Fibroblast of skin of abdomen (primary cell): ENCODE results near the gene INO80. TPM values are rescaled to one million over a fixed set of nuclear protein-coding genes. Genes with fewer than 3 reads are reported as not detected.
"Not testable (repeated sequence)": the region's sequence is repeated elsewhere in the genome, so short reads cannot be mapped to it uniquely, and the experiment has no call there.

Source experiments
- DNase-seq: peaks from one replicate; pipeline ENCODE4 v3.0.0-alpha.2; 2013
- polyA plus RNA-seq, 2 experiments: library from polyadenylated mRNA; unstranded; fragments of 120-200 nt; gene quantifications; one replicate each; pipeline ENCODE4 v1.2.1, GENCODE V29; 2013; ENCODE audit not compliant: insufficient read length in 2 of 2

Gene INO80, protein sequence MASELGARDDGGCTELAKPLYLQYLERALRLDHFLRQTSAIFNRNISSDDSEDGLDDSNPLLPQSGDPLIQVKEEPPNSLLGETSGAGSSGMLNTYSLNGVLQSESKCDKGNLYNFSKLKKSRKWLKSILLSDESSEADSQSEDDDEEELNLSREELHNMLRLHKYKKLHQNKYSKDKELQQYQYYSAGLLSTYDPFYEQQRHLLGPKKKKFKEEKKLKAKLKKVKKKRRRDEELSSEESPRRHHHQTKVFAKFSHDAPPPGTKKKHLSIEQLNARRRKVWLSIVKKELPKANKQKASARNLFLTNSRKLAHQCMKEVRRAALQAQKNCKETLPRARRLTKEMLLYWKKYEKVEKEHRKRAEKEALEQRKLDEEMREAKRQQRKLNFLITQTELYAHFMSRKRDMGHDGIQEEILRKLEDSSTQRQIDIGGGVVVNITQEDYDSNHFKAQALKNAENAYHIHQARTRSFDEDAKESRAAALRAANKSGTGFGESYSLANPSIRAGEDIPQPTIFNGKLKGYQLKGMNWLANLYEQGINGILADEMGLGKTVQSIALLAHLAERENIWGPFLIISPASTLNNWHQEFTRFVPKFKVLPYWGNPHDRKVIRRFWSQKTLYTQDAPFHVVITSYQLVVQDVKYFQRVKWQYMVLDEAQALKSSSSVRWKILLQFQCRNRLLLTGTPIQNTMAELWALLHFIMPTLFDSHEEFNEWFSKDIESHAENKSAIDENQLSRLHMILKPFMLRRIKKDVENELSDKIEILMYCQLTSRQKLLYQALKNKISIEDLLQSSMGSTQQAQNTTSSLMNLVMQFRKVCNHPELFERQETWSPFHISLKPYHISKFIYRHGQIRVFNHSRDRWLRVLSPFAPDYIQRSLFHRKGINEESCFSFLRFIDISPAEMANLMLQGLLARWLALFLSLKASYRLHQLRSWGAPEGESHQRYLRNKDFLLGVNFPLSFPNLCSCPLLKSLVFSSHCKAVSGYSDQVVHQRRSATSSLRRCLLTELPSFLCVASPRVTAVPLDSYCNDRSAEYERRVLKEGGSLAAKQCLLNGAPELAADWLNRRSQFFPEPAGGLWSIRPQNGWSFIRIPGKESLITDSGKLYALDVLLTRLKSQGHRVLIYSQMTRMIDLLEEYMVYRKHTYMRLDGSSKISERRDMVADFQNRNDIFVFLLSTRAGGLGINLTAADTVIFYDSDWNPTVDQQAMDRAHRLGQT (N-terminal part only)
- polyA plus RNA-seq (2013, experiment 1 of 2; ENCODE audit: insufficient read length): 15.5 TPM
- polyA plus RNA-seq (2013, experiment 2 of 2; ENCODE audit: insufficient read length): 15.7 TPM

DNA sequence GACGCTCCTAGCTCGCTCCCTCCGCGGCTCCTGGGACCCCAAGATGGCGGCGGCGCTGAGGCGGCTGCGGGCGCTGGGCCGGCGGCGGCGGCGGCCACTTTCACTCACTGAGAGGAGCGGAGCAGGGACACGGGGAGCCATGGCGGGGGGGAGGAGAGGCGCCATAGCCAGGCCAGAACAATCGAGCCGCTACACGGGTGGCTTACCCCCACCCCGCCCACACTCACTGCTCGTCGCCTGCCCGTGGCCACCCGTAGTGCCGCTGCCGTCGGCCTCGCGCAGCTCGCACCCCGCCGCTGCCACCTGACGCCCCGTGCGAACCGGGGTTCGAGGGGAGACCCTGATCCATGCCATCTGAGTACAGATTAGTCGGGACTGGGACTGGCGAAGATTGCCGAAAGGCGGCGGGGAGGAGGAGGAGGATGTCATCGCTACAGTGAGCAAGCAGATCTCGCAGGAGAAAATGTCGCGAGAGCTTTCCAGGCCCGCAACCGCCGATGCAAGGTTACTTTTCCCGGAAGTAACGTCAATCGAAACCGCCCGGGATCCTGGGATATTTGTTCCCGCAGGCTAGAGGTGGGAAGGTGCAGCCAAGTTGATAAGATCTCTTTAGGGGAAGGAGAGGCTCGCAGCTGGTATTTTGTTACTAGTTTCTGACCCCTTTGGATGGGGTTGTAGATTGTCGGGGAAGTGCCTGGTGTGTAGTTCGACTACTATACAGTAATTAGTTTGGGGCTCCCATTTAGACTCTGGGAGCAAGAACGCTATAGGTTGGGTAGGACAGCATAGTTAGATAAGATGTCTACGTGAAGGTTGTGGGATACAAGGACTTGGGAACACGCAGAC lies at the start of gene INO80:
INO80 (minus strand) TSS at position 165 of the 846 bp plus-strand sequence. CDS start 19,970 bp downstream, outside the sequence.
- DNase-seq: peak; percentile 99

DNA sequence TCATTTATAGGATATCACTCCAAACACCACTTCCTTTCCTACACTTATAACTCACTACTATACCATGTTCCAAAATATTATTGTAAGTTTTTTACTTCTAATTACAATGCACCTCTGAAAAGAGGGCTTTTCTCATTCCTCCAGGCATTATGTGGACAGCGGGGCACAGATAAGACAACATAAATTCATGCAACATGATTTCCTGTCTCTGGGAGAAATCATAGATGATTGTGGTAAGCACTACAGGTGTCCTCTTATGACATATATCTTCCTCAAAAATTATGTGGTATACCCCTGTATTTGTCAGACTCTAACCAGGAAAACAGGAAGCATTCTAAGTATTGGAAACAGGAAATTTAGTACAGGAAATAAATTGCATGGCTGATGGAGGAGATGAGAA lies 45.7 kb upstream of the INO80 start:
- DNase-seq: no peak

DNA sequence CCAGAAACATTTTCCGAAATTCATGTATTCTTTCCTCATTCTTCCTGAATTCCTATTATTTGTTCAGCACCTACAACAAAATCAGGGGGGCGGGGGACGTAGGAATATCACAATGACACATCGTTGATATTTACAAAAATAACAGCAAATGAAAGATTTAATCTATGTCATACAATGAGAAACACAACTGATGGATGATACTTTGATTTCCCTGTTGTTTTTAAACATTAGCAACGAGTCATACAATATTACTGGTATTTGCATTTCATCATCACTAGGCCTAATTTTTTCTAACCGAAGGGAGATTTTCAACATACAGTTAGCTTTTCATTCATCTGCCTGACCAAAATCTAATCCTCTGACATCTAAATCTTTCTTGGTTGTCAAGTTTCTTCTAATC lies 45.3 kb upstream of the INO80 start:
- peak; percentile 53 for DNase-seq

DNA sequence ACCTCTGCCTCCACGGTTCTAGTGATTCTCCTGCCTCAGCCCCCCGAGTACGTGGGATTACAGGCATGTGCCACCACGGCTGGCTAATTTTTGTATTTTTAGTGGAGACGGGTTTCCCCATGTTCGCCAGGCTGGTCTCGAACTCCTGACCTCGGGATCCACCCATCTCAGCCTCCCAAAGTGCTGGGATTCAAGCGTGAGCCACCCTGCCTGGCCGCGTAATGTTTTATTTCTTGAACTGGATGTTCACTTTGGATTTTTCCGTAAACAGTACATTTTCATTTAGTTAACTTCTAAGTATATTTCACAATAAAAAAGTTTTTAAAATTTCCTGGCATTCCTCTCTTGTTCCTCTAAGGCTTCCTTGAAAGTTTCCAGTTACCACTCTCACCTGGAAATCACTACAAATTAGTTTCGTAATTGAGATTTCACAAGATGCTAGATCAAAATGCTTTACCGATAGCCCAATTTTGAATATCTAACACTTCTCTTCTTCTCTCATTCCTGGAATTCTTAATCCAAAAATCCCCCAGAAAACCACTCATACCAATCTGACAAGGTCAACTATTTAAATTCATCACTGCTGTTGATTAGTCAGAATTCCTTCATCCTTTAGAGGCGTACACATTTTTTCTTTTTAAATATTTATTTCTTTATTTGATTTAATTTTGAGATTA lies 44.7 kb upstream of the INO80 start:
- DNase-seq: peak; percentile 70

DNA sequence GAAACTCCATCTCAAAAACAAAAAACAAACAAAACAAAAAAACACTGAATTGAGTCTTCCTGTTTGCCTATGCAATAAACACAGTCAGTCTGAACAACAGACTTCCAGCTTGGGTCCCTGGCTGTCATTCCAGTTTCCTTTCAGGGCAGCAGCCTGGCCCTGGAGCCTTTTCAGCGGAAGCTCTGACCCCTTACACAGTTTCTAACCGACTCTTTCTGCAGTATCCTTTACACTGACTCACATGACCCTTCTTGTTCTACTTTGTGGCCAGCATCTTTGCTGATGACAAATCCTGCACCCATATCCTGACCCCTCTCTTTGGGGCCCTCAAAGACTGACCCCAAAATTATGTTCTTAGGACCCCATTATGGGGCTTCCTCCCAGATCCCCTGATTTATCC lies 38.3 kb upstream of the INO80 start:
- DNase-seq: no peak

DNA sequence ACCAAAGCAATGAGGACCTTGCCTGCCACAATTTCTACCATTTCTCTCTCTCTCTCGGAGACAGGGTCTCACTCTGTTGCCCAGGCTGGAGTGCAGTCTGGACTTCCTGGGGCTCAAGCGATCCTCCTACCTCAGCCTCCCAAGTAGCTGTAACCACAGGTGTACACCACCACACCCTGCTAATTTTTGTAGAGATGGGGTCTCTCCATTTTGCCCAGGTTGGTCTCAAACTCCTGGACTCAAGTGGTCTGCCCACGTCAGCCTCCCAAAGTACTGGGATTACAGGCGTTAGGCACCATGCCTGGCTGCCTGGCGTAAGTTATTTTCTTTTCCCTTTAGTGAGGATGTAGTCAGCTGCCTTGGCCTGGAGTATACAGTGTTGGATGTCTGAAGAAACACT lies 37.7 kb upstream of the INO80 start:
- DNase-seq: no peak

DNA sequence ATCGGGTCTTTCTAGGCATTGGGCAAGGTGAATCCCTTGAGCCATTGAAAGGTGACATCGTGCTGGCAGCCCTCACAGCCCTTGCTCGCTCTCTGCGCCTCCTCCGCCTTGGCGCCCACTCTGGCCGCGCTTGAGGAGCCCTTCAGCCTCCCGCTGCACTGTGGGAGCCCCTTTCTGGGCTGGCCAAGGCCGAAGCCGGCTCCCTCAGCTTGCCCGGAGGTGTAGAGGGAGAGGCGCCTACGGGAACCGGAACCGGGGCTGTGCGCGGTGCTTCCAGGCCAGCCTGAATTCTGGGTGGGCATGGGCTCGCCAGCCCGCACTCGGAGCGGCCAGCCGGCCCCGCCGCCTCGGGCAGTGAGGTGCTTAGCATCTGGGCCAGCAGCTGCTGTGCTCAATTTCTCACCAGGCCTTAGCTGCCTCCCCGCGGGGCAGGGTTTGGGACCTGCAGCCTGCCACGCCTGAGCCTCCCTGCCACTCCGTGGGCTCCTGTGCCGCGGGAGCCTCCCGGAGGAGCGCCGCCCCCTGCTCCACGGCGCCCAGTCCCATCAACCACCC lies 35.4 kb upstream of the INO80 start:
- no peak for DNase-seq

DNA sequence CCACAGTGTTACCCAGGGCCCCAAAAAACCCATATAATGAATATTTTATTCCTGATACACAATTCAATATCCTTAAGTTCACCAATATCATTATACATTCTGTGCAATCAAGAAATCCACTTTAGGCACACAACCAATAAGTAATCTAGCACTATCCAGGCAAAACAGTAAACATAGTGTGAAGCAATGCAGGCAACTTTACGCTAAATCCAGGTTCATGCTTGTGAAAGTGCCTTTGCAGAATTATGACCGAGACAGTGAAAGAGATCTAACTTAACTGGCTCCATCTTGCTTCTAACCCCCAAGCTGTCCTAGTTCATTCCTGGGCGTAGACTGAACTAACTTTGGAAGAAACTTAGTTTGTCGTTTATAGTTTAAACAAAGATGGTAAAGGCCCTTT lies 34.2 kb upstream of the INO80 start:
- no peak for DNase-seq

DNA sequence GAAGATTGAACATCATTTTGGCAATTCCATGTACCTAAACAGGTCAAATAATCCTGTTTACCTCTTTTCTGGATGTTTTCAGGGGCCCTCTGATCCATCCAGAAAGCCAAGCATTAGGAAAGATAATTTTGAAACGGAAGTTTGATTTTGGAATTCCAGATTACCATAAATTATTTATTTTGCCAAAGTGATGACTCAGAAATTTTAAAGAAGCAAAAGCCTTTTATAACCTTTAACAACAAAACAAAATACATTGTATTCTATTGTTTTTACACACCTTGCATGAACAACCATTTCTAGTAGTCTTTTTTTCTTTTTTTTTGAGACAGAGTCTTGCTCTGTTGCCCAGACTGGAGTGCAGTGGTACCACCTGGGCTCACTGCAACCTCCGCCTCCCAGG lies 32.0 kb upstream of the INO80 start:
- DNase-seq: no peak

DNA sequence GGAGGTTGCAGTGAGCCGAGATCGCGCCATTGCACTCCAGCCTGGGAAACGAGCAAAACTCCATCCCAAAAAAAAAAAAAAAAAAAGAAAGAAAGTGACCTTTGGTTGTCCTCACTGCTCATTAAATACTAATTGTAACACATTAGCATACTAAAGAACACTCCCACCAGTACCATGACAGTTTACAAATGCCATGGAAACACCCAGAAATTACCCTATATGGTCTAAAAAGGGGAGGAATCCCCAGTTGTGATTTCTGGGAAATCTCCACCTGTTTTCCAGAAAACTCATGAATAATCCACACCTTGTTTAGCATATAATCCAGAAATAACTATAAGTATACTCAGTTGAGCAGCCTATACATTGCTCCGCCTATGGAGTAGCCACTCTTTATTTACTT lies 23.5 kb upstream of the INO80 start:
- no peak for DNase-seq

DNA sequence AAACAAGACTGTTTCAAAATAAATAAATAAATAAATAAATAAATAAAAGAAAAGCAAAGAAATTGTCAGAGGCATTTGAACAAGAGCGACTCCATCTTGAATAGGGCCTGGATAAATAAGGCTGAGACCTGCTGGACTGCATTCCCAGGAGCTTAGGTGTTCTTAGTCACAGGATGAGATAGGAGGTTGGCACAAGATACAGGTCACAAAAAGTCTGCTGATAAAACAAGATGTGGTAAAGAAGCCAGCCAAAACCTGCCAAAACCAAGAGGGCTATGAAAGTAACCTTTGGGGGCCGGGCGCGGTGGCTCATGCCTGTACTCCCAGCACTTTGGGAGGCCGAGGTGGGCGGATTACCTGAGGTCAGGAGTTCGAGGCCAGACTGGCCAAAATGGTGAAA lies 23.0 kb upstream of the INO80 start:
- DNase-seq: not testable (repeated sequence)

DNA sequence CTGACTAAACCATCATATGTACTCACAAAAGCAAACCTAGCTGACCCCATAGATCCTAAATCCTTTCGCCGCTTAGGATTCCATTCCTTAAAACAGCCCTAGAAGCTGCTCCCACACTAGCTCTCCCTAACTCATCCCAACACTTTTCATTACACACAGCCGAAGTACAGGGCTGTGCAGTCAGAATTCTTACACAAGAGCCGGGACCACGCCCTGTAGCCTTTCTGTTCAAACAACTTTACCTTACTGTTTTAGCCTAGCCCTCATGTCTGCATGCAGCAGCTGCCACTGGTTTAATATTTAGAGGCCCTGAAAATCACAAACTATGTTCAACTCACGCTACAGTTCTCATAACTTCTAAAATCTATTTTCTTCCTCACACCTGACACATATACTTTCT lies 19.5 kb upstream of the INO80 start:
- DNase-seq: not testable (repeated sequence)

DNA sequence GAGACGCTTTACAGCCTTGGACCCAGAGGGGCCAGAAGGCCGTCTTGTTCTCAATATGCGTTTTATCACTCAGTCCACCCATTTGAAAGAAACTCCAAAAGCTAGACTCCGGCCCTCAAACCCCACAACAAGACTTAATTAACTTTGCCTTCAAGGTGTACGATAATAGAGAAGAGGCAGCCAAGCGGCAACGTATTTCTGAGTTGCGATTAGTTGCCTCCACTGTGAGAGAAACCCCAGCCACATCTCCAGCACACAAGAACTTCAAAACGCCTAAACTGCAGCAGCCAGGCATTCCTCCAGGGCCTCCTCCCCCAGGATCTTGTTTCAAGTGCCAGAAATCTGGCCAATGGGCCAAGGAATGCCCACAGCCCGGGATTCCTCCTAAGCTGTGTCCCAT lies 17.4 kb upstream of the INO80 start:
- DNase-seq: no peak

DNA sequence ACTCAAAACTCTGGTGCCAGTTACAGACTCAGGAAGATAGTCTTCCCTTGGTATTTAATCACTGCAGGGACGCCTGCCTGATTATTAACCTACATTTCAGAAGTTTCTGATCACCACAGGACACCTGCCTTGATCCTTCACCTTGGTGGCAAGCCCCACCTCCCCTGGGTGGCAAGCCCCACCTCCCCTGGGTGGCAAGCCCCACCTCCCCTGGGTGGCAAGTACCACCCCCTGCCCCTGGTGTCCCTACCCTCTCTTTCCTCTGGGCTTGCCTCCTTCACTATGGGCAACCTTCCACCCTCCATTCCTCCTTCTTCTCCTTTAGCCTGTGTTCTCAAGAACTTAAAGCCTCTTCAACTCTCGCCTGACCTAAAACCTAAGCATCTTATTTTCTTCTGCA lies 16.0 kb upstream of the INO80 start:
- not testable (repeated sequence) for DNase-seq

DNA sequence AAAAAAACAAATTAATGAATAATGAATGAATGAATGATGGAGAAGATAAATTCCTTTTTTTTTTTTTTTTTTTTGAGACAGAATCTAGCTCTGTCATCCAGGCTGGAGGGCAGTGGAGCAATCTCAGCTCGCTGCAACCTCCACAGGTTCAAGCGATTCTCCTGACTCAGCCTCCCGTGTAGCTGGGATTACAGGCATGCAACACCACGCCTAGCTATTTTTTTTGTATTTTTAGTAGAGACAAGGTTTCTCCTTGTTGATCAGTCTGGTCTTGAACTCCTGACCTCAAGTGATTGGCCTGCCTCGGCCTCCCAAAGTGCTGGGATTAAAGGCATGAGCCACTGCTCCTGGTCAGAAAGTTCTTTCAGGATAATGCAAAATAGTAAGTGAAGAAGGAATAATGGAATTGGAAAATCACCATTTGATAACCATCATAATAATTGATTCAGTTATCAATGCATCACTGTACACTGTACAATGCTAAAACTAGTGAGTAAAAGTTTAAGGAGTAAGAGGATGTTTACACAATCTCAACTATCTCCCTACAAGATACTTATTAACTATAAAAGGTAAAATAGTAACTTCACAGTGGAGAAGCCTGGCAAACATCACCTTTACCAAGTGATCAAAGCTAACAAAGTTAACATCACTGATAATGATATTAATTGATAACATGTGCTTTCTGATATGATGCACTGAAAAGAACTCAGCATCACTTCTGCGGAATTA lies 12.3 kb upstream of the INO80 start:
- no peak for DNase-seq

DNA sequence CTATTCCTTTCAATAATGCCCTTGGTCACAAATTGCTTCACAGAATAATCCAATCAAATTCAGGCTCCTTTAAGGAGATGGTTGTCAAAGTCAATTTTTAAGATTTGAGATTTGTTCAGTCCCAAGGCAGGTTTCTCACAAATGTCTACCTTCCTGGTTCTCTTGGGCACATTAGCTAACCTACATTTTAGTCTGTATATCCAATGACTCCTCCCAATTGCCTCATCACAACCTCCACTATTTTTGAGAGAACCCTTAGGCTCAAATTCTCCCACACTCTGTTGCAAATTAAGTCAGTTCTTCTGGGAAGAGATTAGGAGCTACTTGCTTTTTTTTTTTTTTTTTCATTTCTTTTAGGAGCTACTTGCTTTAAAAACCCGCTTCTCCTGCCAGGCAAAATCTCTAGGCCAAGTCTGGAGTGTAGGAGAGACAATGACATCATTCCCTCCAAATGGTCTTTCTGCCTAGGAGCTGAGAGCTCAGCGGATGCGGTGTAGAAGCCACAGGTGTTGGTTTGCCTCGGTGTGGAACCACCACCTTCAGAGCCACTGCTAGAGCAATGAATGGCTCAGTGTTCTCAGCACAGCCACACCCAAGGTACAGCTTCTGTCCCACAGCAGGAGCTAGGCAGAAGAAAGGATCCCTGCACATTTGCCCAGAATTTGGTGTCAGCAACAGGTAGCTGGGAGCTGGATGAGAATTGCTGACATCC lies 10.0 kb upstream of the INO80 start:
- DNase-seq: no peak

DNA sequence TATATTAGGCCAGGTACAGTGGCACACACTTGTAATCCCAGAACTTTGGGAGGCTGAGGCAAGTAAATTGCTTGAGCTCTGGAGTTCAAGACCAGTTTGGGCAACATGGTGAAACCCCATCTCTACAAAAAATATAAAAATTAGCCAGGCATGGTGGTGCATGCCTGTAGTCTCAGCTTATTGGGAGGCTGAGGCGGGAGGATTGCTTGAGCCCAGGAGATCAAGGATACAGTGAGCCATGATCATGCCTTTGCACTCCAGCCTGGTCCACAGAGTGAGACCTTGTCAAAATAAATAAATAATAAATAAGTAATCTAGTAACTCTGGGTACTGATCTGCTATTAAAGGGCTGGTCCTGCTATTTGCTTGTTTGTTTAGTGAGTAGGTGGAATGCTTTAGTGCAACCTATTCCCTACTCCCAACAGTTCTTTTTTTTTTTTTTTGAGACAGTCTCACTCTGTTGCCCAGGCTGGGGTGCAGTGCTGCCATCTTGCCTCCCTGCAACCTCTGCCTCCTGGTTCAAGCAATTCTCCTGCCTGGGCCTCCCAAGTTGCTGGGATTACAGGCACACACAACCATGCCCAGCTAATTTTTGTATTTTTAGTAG lies 9.1 kb upstream of the INO80 start:
- DNase-seq: no peak

DNA sequence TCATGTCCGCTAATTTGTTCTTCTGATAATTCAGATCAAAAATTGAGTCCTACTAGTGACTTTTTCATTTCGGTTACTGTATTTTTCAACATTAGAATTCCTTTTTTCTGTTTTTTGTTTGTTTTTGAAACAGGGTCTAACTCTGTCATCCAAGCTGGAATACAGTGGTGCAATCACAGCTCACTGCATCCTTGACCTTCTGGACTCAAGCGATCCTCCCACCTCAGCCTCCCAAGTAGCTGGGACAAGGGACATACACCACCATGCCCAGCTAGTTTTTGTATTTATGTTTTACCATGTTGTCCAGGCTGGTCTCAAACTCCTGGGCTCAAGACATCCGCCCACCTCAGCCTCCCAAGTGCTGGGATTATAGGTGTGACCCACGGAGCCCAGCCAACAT lies 8.0 kb upstream of the INO80 start:
- no peak for DNase-seq

DNA sequence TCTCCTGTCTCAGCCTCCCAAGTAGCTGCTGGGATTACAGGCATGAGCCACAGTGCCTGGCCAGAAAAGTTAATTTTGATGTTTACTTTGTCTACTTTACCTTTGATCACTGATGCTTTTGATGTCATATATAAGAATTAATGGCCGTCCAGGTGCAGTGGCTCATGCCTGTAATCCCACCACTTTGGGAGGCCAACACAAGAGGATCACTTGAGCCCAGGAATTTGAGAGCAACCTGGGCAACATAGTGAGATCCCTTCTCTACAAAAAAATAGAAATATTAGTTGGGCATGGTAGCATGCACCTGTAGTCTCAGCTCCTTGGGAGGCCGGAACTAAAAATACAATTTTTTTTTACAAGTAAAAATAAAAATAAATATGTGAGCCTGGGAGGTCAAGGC lies 6.8 kb upstream of the INO80 start:
- no peak for DNase-seq
